DMS 273 (cell line): ENCODE measurements around the gene TBC1D10A.

Source experiments
- DNase-seq: peaks from one replicate; lab custom pipeline; 2025; ENCODE audit not compliant: unreplicated experiment; lab: John Stamatoyannopoulos, UW

TBC1D10A gene

GRCh38 chr22:30302810-30303138 is 24.0 kb downstream of the TBC1D10A start:
- no peak for DNase-seq

GRCh38 chr22:30301995-30302809 is 24.5 kb downstream of the TBC1D10A start:
- DNase-seq: no peak

- DNase-seq: no peak
Observed at GRCh38 chr22:30299322-30299721, 27.4 kb downstream of the TBC1D10A start.

- no peak for DNase-seq
Observed at GRCh38 chr22:30297991-30298701, 28.6 kb downstream of the TBC1D10A start.

- DNase-seq: no peak
Observed at GRCh38 chr22:30297276-30297990, 29.3 kb downstream of the TBC1D10A start.

- no peak for DNase-seq
Observed at GRCh38 chr22:30296833-30297232, 29.9 kb downstream of the TBC1D10A start.

- no peak for DNase-seq
Observed at GRCh38 chr22:30296324-30296723, 30.4 kb downstream of the TBC1D10A start.

GRCh38 chr22:30295576-30295975 is 31.2 kb downstream of the TBC1D10A start:
- no peak for DNase-seq

- DNase-seq: no peak
Observed at GRCh38 chr22:30294830-30295229, 31.9 kb downstream of the TBC1D10A start.

GRCh38 chr22:30294066-30294465 is 32.7 kb downstream of the TBC1D10A start:
- no peak for DNase-seq

GRCh38 chr22:30293026-30293425 is 33.7 kb downstream of the TBC1D10A start:
- DNase-seq: no peak

- no peak for DNase-seq
Observed at GRCh38 chr22:30292069-30292970, 34.4 kb downstream of the TBC1D10A start.

- peak; percentile 51 for DNase-seq
Observed at GRCh38 chr22:30291058-30291892, 35.5 kb downstream of the TBC1D10A start.

- DNase-seq: peak; percentile 40
Observed at GRCh38 chr22:30290342-30291057, 36.2 kb downstream of the TBC1D10A start.

- DNase-seq: no peak
Observed at GRCh38 chr22:30289980-30290313, 36.8 kb downstream of the TBC1D10A start.

- DNase-seq: peak; percentile 96
Observed at GRCh38 chr22:30289141-30289979, 37.4 kb downstream of the TBC1D10A start, which contains the start of gene CASTOR1. Gene CASTOR1 (minus strand): TSS chr22:30289505. CDS start chr22:30289497, 8 bp downstream.

GRCh38 chr22:30288419-30289140 is 38.2 kb downstream of the TBC1D10A start:
- no peak for DNase-seq
